HG03159 (cell line): ENCODE results near the gene ALDH3A1.

Source experiments
- ATAC-seq: cut with Tn5 transposase; IDR thresholded peaks from one replicate; pipeline ENCODE4 v1.9.1; 2021; ENCODE audit warnings: mild to moderate bottlenecking, moderate library complexity; ENCODE audit not compliant: unreplicated experiment

ALDH3A1 gene

DNA sequence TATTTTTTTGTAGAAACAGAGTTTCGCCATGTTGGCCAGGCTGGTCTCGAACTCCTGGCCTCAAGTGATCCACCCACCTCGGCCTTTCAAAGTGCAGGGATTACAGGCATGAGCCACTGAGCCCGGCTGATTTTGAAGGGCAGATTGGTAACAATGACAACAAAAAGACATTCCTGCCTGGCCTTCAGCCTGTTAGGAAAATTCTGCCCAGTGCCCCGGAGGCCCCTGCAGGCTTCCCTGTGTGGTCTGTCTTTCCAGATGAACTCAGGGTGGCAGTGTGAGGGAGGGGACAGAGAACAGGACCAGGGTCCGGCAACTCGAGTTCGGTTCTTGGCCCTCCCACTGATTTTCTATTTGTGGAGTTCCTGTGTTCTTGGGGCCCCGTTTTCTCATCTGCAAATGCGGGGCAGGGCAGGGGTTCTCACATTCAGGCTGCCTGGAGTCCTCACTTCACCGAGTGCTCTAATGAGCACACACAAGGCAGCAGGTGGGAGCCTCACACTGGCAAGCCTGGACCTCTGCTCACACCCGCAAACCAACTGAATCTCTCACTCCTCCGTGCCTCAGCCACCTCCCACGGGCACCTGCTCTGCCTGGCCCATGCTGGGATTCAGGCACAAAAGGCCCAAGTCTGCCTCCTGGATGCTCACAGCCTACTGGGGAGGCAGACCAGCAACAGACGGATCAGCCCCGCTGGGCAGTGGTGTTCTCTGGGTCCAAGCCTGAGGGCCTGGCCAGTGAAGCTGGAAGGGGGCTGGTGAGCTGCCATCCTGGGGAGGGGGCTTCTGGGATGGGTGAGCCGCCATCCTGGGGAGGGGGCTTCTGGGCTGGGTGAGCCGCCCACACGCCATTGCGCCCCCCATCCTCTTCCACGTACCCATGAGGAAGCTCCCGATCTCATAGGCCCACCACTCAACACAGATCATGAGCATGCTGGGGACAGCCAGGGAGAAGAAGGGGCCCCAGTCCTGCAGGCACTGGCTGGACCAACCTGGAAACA is 42.0 kb downstream of the ALDH3A1 start:
- ATAC-seq: no peak

DNA sequence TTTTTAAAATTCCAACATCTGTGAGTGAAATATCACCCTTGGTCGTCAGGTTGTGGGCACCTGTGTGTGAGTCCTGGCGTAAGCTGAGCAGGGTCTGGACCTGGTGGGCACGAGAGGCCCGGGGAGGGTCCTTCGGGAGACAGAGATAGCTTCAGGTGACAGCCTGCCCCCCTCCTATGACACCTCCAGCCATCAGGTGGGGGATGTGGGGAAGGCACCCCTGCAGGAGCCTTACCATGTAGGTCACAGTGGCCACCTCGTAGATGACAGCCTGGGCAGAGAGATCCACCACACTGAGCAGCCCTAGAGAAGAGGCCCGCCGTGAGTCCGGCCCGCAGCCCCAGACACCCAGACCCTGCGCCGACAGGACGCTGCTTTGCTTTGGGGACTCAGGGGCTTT is 42.9 kb downstream of the ALDH3A1 start:
- ATAC-seq: no peak

DNA sequence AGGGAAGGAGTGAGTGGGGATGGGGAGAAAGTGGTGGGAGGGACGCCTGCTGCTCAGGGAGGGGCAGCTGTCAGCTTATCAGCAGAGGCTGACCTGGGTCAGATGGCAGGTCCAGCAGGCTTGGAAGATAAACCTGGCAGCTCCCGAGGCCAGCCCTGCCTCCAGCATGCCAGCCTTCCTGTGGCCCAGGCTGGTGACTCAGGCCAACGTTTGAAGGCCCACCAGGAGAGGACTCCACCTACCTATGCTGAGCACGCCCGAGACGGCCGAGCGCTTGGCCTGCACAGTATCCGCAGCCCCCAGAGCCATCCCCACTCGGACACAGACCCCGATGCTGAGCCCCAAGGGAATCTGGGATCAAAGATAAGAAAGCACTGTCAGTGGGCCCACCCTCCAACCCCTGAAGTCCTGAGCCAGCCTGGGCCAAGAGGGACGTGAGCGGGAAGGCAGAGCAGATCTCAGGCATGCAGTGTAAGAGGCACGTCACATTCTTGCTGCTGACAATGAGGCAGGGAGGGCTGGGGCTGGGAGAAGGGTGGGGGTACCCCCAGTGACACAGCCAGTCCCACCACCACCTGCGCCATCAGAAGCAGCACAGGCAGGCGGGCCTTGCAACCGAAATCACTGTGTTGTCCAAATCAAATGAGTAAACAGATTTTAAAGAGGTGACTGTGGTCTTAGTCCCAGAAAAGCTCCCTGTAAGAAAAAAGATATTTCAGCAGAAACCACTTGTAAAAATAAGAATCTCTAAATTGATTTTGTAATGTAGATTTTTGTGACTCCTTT is 44.1 kb downstream of the ALDH3A1 start:
- no peak for ATAC-seq

DNA sequence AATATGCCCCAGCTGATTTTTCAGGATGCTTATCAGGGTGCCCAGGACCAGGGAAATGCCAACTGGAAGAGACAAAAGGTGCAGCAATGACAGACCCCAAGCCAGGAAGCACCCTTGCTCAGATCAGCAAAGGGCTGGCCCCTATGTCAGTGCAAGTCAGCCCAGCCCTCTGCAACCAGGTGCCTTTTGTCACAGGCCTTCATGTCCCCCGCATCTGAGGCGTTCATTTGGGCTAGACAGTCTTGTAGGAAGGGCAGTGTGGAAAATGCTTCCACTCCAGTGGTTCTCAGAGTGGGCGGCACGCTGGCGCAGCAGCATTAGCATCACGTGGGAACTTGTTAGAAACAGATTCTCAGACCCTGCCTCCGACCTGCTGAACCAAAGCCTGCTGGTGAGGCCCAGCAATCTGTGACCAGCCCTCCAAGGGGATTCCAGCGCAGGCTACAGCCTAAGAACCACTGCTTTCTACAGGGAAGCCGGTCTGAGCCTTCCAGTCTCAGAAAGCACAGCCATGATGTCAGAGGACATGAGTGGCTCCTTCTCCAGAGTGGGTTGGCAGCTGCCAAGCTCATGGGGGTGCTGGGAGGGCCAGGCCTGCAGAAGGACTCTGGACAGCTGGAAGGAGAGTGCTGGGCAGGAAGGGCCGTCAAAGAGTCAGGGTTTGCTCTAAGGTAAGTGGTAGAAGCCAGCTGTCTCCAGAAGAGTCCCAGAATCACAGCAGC is 44.8 kb downstream of the ALDH3A1 start:
- ATAC-seq: no peak

DNA sequence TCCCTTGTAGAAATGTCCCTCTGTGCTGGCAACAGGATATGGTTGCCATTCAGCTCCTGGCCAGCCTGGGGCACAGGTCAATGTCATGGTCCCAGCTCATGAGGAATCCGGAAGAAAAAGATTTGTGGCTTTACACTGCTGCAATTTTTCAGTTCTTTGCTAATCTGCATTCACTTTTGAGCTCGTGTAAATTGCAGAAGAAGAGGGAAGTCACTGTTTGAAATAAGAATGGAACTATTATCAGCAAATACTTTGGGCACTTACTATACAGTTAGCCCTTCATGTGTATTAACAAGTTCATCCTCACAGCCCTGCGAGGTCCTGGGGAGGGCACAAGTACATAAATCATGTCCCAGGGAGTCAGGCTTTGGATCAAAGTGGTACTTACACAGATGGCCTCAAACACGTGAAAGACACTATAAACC is 45.9 kb downstream of the ALDH3A1 start:
- ATAC-seq: no peak
